Stimulated activated CD4-positive, alpha-beta T cell treated with anti-CD3 and anti-CD28 coated beads, TNF-alpha, amount 100 ng/mL, for 48 hours (primary cell): ENCODE measurements around the gene DNTTIP2.
"Not testable (repeated sequence)": the region's sequence is repeated elsewhere in the genome, so short reads cannot be mapped to it uniquely, and the experiment has no call there.

ENCODE experiments used
- DNase-seq, 3 donors: peaks; one replicate each; pipeline ENCODE4 v3.0.0-alpha.2; 2020; ENCODE audit warnings: low read depth in 3 of 3

DNTTIP2 gene

GRCh38 chr1:93877529-93877928 is 1.5 kb downstream of the DNTTIP2 start:
- DNase-seq: no peak

- no peak for DNase-seq
Measured at GRCh38 chr1:93876244-93876643, 2.8 kb downstream of the DNTTIP2 start.

GRCh38 chr1:93874025-93874651 is 4.9 kb downstream of the DNTTIP2 start:
- DNase-seq: no peak

- DNase-seq: no peak
Measured at GRCh38 chr1:93871366-93871765, 7.6 kb downstream of the DNTTIP2 start.

- no peak for DNase-seq
Measured at GRCh38 chr1:93869653-93870052, 9.4 kb downstream of the DNTTIP2 start.

GRCh38 chr1:93868492-93868891 is 10.5 kb downstream of the DNTTIP2 start:
- DNase-seq: not testable (repeated sequence)

- DNase-seq: no peak
Measured at GRCh38 chr1:93865253-93865652, 13.8 kb downstream of the DNTTIP2 start.

GRCh38 chr1:93864175-93864574 is 14.8 kb downstream of the DNTTIP2 start:
- DNase-seq: no peak

GRCh38 chr1:93857653-93858052 is 21.4 kb downstream of the DNTTIP2 start:
- not testable (repeated sequence) for DNase-seq

- DNase-seq: not testable (repeated sequence)
Measured at GRCh38 chr1:93855983-93856382, 23.0 kb downstream of the DNTTIP2 start.

GRCh38 chr1:93853940-93854339 is 25.1 kb downstream of the DNTTIP2 start:
- no peak for DNase-seq

GRCh38 chr1:93851878-93852277 is 27.1 kb downstream of the DNTTIP2 start:
- no peak for DNase-seq

GRCh38 chr1:93851327-93851712 is 27.7 kb downstream of the DNTTIP2 start:
- no peak for DNase-seq

GRCh38 chr1:93850687-93851326 is 28.2 kb downstream of the DNTTIP2 start:
- DNase-seq: peak; percentile 11 to 22 (median 12)

GRCh38 chr1:93848350-93848883 is 30.6 kb downstream of the DNTTIP2 start:
- DNase-seq: no peak

- peak; percentile 24 to 40 (median 33) for DNase-seq
Measured at GRCh38 chr1:93847811-93848288, 31.2 kb downstream of the DNTTIP2 start.

- DNase-seq: peak; percentile 73 to 78 (median 75)
Measured at GRCh38 chr1:93846992-93847810, 31.8 kb downstream of the DNTTIP2 start.

- peak; percentile 57 to 69 (median 62) for DNase-seq
Measured at GRCh38 chr1:93846206-93846991, 32.6 kb downstream of the DNTTIP2 start.

GRCh38 chr1:93845538-93846205 is 33.3 kb downstream of the DNTTIP2 start:
- peak; percentile 6 to 36 (median 8) for DNase-seq

GRCh38 chr1:93844262-93845045 is 34.6 kb downstream of the DNTTIP2 start:
- DNase-seq: peak in 1 of 3 donors; percentile 14
